Measurements from ENCODE around the gene ALOX15B. TPM values are rescaled to one million over a fixed set of nuclear protein-coding genes. Genes with fewer than 3 reads are reported as not detected.

Gene ALOX15B
- total and polyA plus RNA-seq, 10 of the 15 experiments (the other 5 are each of a cell fraction or from before 2014, with no cell fraction given) = 0.01 TPM; not detected in 9

- BruUV-seq (replicated peaks) = no TSS peak
- ChIA-PET CTCF (interaction anchor here (0.8 to 1.9 kb wide), 5 partner anchors 8 to 137 kb away, joined by 3 to 12 read pairs (median 7); partner anchors contain the start of genes CYB5D1, GUCY2D and NAA38), RAD21 (ENCODE audit: unreplicated experiment) (no interaction called here), POLR2A (no interaction called here), SMC1A (ENCODE audit: uncharacterized antibody, unreplicated experiment) (no interaction called here)
- H3K4me1 ChIP-seq (ENCODE audit: control insufficient read depth, insufficient read depth, low read length) = peaks cover 10% of the 10 kb centered on the region
- no peaks in the 10 kb centered on the region for H3K36me3 ChIP-seq (ENCODE audit: control insufficient read depth in 2 of 2, insufficient read depth in 2 of 2, low read length in 1 of 2)
- in situ Hi-C loops (cut with MboI) = no loop called here
- H3K4me3 ChIP-seq = no peak overlapping the region
- no peak overlapping the region for H3K4me2 ChIP-seq (ENCODE audit: control insufficient read depth, insufficient read depth)
- H2AFZ ChIP-seq (ENCODE audit: control insufficient read depth, low read depth, low read length) = no peak overlapping the region
- TF ChIP-seq PAX5 (IDR thresholded peaks at IDR 0.05; ENCODE audit: borderline replicate concordance, low read depth, low read length) = no peak
- no peak for TF ChIP-seq HSF1 (IDR thresholded peaks at IDR 0.05; ENCODE audit: low read depth, low read length)
- no peak for TF ChIP-seq PBX3 (IDR thresholded peaks at IDR 0.05; ENCODE audit: insufficient replicate concordance, low read depth, low read length)
- no peak for TF ChIP-seq BMI1 (IDR thresholded peaks at IDR 0.05; ENCODE audit: borderline replicate concordance)
- no peak for TF ChIP-seq PAX8 (IDR thresholded peaks at IDR 0.05)
- no peak for TF ChIP-seq NKRF (conservative IDR thresholded peaks at IDR 0.05)
- no peak for TF ChIP-seq ATF3 (IDR thresholded peaks at IDR 0.05; ENCODE audit: borderline replicate concordance, extremely low read depth, low read depth, low read length)
- no peak for TF ChIP-seq ZBTB4 (CRISPR knock-in tag; IDR thresholded peaks at IDR 0.05)
- no peak overlapping the region for H3K9ac ChIP-seq (ENCODE audit: control insufficient read depth, insufficient read depth, low read length)
- no peaks in the 10 kb centered on the region for H3K9me3 ChIP-seq (replicated peaks; ENCODE audit: control insufficient read depth, insufficient read depth, low read length)
- H3K27ac ChIP-seq (ENCODE audit: control insufficient read depth, insufficient read depth) = no peak overlapping the region
- DNase-seq (ENCODE audit: low read depth, low spot score) (no peak), ATAC-seq (no peak), FAIRE-seq (no peak)
- no peaks in the 10 kb centered on the region for H3K27me3 ChIP-seq (replicated peaks in 1 of 2; ENCODE audit: control insufficient read depth in 2 of 2, insufficient read depth in 2 of 2, low read length in 1 of 2)
- H4K20me1 ChIP-seq (ENCODE audit: control insufficient read depth, insufficient read depth) = no peaks in the 10 kb centered on the region
- intact Hi-C loops (cut with micrococcal nuclease; ENCODE audit: unreplicated experiment) = no loop called here
- 59% methylated on average over 27 of the region's 27 CpGs for WGBS (ENCODE audit: insufficient coverage, insufficient replicate concordance, low lambda C conversion rate, missing lambda C conversion rate)
- no peaks in the 10 kb centered on the region for H3K79me2 ChIP-seq (ENCODE audit: control insufficient read depth, insufficient read depth, low read length)
These were observed 44.8 kb upstream of the ALOX15B start for GRCh38 chr17:7993972-7994589.
